NCI-H1694 (cell line): ENCODE measurements around the gene SCYGR3.

Source experiments
- DNase-seq: peaks from one replicate; lab custom pipeline; 2025; lab: John Stamatoyannopoulos, UW

SCYGR3 gene

DNA sequence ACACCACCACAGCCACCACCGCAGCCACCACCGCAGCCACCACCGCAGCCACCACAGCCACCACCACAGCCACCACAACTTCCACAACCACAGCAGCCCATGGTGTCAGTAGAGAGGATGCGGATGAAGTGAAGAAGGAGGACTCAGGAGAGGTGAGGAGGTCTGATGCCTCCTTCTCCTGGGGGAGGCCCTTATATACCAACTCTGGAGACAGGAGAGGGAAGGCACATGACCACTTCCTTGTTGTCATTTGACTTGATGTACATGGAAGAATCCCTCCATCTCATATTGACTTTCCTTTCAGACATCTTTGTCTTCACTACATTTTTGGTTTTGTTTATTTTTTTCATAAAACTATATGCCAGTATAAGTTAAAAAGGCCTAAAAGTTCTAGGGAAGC lies at the start of gene SCYGR3:
Gene SCYGR3, minus strand, starts transcription at position 101 of the 400 bp plus-strand sequence. Its CDS starts 0 bp downstream, at position 101.
- no peak for DNase-seq

GRCh38 chr2:227661827-227662226 lies 47.2 kb upstream of the SCYGR3 start:
- DNase-seq, result no peak

DNA sequence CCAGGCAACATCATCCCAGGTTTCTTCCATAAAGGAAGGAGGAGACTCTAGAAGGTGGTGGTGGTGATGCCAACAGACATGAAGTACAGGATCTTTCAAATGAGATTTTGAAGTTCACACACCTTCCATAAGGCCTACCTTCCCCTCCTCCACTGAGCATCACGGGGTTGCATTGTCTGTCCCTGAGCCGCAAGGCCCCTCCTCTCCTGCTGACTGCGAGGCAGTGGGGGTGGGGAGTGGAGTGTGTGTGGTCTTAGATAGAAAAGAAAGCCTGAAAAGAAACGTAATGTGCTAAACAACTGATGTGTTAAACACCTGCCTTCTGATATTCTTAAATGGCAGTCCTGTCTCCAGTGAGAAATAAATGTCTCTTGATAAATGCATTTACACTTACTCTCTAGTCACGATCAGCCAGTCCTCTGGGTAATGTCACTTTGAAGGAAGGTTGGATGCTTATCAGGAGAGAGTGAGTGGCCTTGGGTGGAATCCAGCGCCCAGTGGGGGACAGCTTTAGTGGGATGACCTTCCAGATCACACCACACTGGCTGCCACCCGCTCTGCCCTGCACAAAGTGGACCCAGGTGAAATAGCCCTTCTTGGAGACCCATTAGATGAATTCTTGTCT lies 46.5 kb upstream of the SCYGR3 start:
- DNase-seq, result no peak

DNA sequence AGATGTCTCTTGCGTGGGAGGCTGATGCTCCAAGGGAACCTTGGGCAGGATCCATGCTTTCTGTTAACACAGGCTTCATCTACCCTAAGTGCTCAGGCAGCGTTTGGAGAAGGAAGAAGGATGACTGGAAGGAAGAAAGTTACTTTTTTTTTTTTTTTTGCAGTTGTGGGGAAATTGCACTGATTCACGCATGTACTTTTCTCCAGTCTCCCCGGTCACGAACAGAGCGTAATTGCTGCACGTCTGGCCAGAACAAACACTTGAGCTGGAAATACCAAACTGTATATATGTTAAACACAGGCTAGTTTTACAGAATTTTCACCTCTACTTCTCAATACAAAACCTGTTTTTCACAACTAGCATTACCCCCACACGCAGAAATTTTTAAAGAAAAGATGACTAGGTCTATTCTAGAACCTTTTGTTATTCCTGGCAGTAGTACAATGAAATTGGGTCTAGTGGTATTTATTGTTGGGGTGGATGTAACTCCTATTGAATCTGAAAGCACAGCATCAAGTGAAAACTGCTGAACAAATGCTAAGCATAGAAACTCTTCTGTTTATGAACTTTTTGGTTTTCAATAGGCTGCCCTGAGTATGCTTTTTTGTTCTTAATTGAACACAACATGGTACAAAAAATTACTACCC lies 42.7 kb upstream of the SCYGR3 start:
- no peak for DNase-seq

DNA sequence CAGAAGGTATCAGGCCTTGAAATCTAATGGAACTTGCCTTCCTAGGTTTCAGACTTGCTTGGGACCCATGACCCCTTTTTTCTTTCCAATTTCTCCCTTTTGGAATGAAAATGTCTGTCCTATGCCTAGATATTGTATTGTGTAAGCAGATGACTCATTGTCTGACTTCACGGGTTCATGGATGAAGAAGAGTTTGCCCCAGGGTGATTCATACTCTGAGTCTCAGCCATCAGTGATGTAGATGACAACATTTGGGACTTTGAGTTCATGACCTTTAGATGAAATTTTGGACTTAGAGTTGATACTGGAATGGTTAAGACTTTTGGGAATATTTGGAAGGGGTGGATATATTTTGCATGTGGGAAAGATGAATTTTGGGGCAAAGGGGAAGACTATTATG lies 40.8 kb upstream of the SCYGR3 start:
- DNase-seq, result no peak

- no peak for DNase-seq
Measured at GRCh38 chr2:227654426-227654825, 39.8 kb upstream of the SCYGR3 start.

DNA sequence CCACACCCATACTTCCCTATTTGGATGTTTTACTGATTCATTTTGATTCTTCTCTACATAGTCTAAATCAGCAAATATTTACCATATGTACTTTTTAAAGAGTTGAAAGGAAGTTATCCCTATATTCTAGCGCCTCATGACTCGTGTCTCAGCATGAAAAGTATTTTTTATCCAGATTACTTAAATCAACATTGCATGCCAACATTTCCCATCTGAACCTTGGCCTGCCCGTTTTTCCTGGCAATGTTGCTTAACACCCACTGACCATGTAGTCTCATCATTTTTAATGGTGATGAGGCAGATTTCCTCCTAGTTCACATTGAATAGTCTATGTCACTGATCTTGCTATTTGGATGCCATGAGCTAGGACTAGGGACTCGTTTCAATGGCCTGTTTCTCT lies 38.8 kb upstream of the SCYGR3 start:
- DNase-seq, result no peak

DNA sequence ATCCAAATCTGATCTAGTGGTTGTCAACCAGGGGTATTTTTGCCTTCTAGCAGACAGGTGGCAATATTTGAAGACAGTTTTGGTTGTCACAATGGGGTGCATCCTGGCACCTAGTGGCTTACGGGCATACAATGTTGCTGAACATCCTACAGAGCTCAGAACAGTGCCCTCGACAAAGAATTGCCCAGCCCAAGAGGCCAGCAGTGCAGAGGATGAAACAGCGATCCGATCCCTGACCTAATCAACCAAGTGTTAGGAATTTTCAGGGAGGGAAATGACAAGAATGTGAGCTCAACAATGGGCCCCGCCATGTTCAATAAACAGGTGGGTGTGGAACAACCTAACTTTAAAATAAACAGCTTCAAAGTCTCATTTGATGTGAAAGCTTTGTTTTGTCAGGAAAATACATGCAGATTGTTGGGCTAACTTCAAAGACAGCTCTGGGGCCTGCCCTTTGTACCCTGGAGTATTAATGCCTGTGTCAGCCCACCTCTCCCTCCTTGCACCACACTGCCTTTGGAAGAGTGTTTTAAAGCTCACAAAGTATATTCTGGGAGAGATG lies 29.4 kb upstream of the SCYGR3 start:
- DNase-seq, result no peak

DNA sequence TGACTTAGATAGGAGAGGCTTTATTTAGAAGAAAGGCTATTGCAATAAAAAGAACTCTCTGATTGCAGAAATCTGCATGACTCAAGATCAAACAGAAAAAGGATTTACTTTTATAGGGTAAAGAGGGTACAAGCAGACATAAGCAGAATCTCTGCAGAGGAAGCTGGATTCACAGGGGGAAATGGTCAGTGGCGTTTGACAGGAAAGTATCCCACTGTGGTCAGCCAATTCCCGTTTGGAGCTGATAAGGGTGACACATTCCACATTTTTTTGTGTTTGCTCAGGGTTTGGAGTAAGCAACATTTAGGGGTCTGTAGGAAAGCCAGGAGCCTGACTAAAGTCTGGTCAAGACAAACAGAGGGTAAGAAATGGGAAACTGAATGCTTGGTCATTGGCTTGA lies 28.0 kb upstream of the SCYGR3 start:
- no peak for DNase-seq

- DNase-seq, result no peak
Measured at GRCh38 chr2:227634201-227634600, 19.6 kb upstream of the SCYGR3 start.

DNA sequence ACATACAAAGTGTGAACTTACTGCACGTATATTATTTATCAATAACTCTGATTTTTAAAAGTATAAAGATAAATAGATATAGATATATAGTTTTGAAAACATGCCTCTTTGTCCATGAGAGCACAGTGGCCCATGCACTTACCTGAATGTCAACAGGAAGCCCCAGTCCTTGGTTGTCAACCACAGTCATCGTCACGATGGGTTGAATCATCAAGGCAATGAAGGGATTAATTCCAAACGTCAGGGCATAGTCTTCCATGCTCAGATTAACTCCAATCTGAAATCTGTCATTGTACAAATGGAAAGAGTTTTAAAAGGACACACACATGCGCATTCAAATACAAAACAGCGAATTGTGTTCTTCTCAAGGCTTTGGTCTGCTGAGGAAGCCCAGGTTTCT lies 18.2 kb upstream of the SCYGR3 start:
- no peak for DNase-seq

DNA sequence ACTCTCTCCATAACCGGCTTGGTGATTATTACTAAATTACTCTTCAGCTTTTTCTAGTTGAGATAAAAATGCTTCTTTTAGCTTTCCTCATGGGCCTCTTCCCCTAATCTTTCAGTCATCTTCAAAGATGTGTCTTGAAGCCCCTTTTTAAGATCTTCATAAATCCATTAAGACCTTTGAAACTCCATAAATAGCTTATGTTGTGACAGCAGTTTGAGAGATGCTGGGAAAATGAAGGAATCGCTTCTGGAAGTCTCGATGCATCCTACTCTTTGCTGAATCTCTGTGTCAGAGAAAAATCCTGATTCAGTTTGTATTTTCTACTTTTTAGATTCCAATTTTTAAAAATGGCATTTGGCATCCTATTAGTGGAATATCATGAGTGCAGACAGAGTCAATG lies 15.7 kb upstream of the SCYGR3 start:
- DNase-seq, result no peak

DNA sequence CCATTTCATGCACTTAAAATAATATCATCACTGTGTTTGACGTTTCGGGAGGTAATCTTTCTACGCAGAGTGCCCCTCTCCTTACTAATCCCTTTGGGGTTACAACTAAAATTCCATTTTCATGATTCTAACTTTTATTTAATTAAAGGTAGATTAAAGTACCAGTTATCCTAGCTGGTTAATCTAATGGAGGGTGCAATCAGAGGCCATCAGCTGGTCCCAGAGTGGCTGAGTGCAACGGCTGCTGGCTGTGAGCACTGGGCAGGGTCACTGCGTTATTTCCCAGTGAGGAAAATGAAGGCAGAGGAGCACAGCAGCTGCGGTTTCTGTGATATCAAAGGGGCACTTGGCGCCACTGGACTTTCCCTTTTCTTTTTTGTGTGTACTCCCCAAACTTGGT lies 14.8 kb upstream of the SCYGR3 start:
- no peak for DNase-seq

DNA sequence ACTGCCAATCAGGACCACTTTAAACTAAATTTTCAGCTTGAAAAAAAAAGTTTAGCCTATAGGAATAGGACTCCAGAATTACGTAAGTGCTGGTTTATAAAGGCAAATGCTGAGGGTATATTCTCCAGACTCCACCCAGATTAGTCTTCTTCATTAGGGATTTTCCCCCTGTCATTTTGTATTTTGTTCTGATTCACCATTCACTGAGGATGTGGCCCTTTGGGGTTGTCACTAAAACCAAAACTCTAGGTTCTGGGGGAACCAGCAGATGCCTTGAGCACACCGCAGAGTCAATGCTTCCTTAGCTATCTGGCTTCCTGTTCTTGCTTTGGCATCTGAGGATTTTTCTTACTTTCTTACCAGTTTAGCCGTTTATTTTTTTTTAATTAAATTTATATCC lies 13.1 kb upstream of the SCYGR3 start:
- DNase-seq, result no peak

- DNase-seq, result no peak
Measured at GRCh38 chr2:227626580-227627151, 12.0 kb upstream of the SCYGR3 start.

DNA sequence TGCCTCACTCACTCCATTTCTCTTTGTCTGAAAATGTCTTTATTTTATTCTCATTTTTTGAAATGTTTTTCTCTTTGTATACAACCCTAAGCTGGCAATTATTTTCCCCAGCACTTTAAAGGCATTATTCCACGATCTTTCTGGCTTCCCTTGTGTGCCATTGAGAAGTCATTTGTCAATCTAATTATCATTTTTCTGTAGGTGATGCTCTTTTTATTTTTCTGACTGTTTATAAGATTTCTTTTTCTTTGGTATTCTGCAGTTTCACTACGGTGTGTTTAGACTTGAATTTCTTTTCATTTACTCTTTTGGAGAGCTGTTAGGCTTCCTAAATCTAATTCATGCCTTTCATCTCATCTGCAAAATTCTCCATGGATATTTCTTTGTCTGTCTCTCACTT lies 10.8 kb upstream of the SCYGR3 start:
- no peak for DNase-seq

GRCh38 chr2:227623226-227623625 lies 8.6 kb upstream of the SCYGR3 start:
- no peak for DNase-seq

- no peak for DNase-seq
Measured at GRCh38 chr2:227617316-227618230, 2.9 kb upstream of the SCYGR3 start, which contains the start of gene SCYGR4. SCYGR4 (plus strand) TSS chr2:227617498; CDS start chr2:227617498, 0 bp downstream.

DNA sequence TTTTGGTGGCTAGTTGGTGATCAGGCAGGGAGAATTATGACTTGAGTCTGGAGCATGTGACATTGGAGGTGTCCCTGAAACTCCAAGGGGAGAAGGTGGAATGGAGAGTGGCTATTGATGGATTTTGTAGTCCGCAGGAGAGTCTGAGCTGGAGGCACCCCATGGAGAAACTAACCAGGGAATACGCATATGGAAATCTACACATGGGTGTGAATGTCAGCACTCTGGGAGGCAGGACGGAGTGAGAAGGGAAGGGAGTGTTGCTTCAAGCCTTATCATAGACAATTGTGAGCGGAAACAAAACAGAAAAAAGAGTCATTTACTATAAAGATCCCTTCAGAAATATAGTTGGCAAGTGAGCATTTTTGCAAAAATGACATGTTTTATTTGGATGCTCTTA lies 2.0 kb upstream of the SCYGR3 start:
- no peak for DNase-seq

GRCh38 chr2:227615906-227616305 lies 1.3 kb upstream of the SCYGR3 start:
- DNase-seq, result no peak

- DNase-seq, result no peak
Measured at GRCh38 chr2:227615181-227615580, 541 bp upstream of the SCYGR3 start.

DNA sequence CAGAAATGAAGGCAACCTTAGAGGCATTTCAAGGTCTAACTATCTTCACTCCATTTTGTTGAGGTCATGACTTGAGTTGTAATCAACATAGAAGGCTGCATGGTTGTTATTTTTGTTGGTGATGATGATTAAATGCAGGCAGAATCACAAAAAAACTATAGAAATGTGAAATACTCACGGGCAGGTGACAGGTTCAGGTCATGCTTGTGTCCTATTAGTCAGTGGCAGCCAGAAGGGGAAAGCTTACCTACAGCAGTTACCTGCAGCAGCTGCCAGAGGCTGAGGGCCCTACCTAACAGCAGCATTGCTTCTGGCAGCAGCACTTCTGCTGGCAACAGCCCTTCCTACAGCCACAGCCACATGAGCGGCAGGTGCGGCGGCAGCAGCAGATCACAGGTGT lies 394 bp downstream of the SCYGR3 start:
- no peak for DNase-seq
